GM19468 (cell line): ENCODE measurements around the gene CRNN.
A peak's percentile ranks its signal among the peaks of the same experiment; 100 is the strongest.

Experiments
- ATAC-seq: cut with Tn5 transposase; IDR thresholded peaks from one replicate; pipeline ENCODE4 v1.9.1; 2021; ENCODE audit warnings: mild to moderate bottlenecking, moderate library complexity, moderate number of reproducible peaks; ENCODE audit not compliant: unreplicated experiment; ENCODE audit errors: extremely low read depth

Gene CRNN

DNA sequence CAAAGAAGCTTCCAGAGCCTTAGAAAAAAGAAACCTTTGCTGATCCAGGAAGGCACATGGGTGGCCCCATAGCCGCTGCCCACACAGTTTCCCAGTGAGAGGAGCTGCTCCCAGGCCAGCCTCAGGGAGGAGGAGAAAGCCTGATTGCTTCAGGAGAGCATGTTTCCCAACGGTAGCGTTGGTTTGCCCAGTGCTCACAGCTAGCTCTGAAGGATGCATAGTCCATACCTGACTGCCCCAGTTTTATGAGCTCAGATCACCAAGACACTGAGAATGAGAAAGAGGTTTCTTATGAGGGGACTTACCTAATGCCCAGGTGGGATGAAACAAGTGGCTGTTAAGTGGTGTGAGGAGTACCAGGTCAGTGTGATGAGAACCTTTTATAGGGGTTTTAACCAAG lies at the start of gene CRNN:
CRNN (minus strand) TSS at position 355 of the 400 bp plus-strand sequence. CDS start 2,030 bp downstream, outside the sequence.
- no peak for ATAC-seq

DNA sequence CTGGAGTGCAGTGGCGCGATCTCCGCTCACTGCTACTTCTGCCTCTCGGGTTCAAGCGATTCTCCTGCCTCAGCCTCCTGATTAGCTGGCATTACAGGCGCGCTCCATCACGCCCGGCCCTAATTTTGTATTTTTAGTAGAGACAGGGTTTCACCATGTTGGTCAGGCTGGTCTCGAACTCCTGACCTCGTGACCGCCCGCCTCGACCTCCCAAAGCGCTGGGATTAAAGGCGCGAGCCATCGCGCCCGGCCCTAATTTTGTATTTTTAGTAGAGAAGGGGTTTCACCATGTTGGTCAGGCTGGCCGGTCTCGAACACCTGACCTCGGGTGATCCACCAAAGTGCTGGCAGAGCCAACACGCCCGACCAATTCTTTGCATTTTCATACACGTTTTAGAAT lies 48.6 kb upstream of the CRNN start:
- no peak for ATAC-seq

DNA sequence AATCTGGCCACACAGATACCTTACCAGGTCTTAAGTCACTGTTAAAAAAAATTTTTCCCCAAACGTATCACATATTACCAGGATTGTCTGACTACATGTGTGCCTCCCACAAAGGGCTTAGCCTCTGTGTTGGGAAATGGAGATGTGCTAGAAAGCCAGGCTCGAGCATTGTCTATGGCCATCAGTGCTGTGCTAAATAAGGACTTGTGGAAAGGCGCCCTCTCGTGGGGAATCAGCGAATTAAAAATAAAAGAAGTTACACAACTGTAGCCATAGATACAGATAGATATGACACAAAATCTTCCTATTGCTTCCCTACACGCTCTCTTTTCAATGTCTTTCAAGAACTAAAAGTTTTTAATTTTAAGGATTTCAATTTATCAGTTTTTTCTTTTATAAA lies 47.5 kb upstream of the CRNN start:
- ATAC-seq = no peak

DNA sequence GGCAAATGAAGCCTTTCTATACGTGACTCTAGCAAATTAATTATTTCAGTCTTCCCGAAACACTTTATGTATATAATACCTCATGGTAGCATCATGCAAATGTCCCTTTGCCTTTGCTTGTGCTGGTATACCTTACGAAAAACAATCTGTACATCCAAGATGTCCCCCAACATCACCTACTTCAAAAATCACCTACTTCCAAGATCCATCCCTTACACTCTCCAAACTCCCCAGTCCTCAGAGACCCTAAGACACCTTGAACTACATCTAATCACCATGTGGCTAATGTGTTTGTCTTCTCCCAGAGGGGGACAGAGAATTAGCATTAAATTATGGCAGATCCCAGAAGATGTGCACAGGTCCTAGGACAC lies 46.5 kb upstream of the CRNN start:
- no peak for ATAC-seq

DNA sequence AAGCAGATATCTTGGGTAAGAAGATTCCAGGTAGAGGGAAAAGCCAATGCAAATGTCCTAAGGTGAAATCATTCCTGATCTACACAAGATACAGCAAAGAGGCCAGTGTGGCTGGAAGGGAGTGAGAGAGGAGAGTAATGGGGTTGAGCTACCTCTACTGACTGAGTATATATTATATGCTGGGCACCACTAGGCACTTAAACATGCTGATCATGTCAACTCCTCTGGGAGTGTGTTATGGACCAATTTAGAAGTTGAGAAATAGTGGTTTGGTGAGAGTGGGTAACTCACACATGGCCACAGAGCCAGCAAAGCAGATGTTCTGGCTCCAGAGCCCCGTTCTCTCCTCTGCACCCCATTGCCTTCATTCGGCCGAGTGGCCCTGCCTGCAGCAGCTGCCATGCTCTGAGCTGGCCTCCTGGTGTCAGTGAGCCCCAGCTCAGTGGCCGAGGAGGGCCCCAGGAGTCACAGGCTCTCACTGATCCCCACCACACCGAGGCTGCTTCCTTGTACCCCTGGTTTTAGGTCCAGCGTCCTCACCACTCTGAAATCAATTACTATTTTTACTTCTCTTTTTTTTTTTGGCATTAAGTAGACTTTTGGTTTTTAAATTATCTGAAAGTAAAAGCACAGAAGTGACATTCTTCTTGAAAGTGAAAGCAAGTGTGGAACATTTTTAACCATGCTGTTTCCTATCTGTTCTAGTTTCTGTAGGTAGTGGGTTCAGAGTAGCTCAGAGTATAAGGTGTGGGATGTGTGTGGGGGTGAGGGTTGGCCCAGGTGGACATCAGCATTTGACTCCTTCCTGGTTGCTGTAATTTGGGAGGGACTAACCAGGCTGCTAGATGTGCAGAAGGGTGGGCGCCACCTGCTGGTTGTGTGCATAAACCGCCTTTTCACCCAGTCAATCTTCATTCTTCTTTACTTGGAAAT lies 45.8 kb upstream of the CRNN start:
- peak; percentile 81 for ATAC-seq

DNA sequence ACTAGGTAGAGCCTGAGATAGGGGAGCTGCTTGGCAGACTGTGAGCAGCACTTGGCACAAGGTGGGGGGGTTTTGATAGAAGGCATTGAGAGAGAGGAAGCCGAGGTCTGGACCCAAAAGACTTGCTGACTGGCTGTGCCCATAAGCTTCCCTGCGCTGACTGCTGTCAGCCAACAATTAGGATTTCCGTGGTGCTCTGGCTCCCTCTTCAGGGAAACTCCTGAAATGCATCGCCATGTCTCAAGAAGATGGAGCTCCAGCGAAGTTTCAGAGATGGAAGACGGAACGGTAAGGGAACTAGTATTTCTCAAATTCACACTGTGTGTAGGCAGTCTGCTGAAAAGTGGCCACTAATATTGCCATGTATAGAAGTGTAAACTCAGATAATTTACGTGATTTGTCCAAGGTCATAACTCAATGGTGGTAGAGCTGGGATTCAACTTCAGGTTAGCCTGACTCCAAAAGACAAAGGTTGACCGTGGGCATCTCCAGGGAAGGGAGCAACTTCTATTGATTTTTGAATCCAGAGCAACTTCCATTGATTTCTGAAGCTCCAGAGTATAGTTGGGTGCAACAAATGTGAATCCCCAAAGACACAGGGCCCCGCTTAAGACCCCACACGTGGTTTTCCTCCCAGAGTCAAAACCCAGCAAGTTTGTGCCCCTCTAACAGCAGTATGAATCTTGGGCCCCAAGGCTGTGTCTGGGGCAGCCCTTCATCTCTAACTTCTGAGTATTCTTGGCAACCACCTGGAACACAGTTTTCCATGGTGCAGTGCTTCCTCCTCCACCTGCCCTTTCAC lies 44.5 kb upstream of the CRNN start:
- no peak for ATAC-seq

DNA sequence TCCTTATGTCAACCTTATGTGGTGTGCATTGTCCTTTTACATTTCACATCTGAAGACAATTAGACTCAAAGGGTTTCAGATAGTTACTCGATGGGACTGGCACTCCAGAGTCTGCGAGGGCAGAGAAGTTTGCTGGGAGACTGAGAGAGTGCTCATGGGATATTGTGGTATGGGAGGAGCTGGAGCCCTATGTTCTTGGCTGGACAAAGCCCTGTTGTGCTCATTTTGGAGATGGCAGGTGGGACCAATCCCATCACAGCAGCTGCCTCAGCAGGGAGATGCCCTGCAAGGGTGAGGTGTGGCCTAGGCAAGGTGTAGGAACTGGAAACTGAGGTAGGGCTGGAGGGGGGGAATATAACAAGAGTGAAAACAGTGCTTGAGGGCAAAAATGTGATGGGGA lies 43.5 kb upstream of the CRNN start:
- ATAC-seq = no peak

DNA sequence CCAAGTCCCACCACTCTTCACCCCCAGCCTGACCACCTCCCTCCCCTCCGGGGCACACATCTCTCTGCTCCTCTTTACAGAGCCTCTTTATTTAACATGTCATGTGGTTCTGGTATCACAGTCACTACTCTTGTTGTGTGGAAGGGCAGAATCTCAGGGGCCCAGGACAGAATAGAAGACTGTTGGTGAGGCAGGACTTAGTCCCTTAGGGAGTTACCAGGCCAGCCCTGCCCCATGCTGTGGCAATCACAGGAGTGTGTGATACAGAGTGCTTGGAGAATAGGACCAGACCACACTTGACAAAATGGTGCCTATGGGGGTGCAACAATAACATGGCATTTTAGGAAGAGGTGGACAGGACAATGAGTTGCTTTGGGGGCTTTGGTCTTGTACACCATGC lies 43.0 kb upstream of the CRNN start:
- ATAC-seq = no peak

DNA sequence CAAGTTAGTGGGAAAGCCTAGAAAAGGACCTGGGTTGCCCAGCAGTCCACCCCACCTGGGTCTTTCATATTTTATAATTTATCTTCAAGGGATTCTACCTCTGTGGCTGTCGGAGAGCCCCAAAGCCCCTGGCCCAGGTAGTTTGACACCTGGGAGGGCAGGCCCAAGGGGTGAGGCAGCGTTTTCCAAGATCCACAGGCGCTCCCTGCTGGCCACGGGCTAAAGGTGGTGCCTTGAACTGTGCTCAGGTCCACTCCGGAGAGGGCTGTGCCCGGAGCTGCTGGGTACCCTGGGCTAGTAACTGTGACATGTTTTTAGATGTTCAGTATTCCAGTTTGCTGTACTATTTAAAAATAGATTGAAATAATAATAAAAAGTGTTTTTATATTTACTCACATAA lies 37.2 kb upstream of the CRNN start:
- ATAC-seq = no peak

DNA sequence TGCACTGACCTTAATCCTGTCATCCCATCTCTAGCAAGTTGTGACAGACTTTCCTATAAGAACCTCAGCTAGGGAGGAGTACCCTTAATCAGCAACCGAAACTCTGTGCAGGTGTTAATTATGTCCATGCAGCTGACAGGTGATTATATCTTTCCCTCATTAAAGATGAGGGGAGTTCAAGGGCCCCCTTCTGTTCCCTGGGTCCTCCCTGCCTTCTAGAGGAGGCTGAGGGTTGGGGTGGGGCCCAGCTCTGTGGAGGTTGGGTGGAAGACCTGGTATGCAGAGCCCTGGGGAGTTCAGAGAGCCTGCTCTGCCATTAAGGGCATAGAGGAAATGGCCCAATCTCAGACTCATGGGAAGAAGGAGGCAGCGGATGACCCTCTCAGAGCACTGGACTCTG lies 35.6 kb upstream of the CRNN start:
- ATAC-seq = no peak

DNA sequence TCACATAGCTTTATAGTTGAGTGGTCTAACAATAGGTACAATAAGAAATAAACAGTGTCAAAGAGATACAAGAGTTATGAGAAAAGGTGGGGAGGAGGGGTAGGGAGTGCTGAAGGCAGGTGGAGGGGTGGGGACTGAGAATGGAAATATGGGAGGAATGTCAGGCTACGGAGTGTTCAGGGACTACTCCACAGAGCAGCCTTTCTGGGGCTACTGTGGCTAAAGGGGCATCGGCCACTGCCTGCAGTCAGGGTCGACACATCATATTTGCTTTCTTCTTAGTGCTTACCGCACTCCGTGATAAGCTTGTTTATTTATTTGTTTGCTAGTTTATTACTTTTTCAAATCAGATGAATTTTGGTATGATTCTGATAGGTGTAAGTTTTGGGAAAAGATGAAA lies 34.4 kb upstream of the CRNN start:
- ATAC-seq = no peak

DNA sequence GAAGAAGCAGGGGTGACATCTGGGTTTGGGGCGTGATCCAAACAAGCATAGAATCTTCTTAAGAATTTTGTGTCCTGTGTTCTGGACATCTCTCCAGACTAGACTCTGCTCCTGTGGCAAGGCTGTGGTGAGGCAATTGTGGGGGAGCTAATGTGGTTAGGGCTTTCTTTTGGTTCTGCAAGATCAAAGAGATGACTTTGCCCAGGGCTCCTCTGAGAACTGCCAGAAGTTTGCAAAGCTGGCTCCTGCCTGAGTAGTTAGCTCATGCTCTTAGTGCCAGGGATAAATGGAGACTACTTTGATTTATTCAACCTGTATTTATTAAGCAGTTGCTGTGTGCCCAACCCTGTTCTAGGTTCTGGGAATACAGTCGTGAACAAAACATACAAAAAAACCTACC lies 34.0 kb upstream of the CRNN start:
- no peak for ATAC-seq

DNA sequence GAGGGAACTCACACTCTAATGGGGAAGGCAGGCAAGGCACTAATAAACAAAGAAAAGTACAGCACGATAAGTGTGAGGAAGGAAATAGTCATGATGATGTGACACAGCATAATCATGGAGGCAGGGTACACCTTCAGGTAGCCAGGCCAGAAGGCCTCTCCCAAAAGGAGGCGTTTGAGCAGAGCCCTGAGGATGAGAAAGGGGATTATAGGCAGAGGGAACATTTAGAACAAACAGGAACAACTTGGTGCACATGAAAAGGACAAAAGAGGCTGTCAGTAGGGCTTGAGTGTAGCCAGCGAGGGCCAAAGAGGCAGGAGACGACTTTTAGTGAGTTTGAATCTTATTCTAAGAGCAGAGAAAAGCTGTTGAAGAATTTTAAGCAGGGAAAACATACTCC lies 33.4 kb upstream of the CRNN start:
- no peak for ATAC-seq

DNA sequence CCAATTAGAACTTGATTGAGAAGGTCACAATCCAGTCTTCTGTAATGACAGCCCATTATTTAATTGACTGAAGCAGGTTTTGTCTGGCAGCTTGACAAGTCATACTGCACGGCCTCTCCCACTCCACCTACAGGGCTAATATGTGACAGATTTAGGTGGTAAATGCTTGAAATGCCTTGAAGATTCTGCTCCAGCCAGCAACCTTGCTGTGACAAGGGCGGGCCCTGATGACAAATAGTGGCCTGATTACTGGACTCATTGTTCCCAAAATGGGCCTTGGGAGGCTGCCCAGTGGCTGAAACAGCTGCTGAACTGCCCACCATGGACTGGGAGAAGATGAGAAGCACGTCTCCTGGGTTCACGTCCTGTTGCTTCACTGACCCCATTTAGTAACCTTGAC lies 30.0 kb upstream of the CRNN start:
- ATAC-seq = no peak

DNA sequence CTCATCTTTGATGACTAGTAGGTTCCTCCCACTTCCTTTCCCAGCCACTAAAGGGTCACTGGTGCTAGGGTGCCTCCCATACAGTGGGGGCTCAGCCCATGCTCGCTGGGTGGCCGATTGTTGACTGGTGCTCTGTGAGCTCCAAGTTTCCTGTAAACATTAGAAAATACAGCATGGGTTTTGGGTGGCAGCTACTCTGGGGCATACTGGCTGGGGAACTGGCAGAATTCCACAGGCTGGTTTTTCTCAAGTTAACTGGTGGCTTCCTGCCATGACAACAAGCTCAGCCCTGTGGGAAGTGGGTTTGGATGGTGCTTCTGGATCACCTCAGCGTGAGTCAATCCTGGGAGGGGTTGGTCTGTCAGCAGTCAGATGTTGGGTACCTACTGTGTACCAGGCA lies 28.7 kb upstream of the CRNN start:
- no peak for ATAC-seq

DNA sequence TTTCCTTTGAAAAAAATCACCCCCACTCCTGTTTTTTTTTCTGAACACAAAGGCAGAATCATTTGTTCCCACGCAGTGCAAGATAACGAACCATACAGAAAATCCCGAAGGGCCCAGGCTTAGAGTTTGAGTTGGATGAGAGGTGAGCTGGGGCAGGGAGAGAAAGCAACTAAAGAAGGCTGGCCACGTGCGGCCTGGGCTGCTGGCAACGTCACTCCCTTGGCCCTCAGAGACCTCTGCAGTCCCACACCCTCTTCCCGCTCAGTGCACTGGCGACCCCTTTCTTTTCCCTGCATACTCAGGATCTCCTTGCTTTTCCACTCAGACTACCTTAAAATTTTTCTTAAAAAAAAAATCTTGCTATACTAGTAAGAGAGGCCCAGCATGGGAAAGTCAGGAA lies 28.2 kb upstream of the CRNN start:
- no peak for ATAC-seq

DNA sequence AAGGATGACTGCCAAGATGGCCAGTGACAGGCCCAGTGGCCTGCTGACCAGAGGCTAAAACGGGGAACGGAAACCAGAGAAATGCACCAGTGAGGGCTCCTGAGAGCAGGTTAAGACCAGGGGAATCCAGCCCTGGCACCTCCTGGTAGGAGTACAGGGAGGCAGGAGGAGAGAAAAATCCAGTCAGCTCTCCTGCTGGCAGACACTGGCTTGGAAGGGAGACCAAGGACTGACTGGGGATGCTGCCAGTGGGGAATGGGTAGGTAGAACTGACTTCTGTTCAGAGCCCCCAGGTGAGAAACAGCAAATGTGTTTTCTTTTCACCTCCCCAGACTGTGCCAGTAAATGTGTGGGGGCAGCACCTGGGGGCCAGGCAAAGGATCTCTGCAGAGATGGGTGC lies 27.7 kb upstream of the CRNN start:
- no peak for ATAC-seq

DNA sequence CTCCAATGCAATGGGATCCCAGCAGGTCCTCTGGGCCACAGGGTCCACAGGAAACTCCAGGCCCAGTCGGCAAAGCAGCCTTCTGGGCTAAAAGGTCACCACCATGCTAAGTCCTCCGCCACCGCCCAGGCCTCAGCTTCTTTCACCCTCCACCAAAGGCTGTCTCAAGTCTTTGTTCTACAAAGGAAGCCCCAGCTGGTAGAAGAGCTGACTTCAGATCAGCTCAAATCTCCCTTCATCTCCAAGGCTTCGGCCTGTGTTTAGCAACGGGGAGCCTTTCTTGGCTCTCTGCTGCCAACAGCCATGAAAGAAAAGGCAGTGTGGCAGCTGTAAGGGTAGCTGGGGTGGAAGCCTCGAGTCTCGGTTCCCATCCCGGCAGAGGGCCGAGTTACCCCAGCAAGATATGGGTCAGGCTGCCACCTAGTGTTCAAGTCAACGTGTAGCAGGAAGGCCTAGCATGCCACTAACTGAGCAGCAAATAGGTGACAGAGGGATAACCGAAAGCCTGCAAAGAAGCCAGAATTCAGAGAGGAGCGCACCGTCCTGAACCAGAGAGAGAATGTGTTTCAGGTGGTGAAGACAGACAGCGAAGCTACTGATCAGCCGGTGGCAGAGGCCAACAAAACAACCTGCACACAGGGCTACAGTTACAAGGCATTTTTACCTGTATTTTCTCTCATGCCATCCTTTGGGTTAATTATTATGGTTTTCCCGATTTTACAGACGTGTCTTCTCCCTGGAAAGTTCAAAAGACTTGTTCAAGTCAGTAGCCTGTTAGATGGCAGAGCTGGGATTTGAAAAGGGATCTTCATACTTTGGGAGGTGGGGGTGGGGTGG lies 26.8 kb upstream of the CRNN start:
- peak; percentile 70 for ATAC-seq

DNA sequence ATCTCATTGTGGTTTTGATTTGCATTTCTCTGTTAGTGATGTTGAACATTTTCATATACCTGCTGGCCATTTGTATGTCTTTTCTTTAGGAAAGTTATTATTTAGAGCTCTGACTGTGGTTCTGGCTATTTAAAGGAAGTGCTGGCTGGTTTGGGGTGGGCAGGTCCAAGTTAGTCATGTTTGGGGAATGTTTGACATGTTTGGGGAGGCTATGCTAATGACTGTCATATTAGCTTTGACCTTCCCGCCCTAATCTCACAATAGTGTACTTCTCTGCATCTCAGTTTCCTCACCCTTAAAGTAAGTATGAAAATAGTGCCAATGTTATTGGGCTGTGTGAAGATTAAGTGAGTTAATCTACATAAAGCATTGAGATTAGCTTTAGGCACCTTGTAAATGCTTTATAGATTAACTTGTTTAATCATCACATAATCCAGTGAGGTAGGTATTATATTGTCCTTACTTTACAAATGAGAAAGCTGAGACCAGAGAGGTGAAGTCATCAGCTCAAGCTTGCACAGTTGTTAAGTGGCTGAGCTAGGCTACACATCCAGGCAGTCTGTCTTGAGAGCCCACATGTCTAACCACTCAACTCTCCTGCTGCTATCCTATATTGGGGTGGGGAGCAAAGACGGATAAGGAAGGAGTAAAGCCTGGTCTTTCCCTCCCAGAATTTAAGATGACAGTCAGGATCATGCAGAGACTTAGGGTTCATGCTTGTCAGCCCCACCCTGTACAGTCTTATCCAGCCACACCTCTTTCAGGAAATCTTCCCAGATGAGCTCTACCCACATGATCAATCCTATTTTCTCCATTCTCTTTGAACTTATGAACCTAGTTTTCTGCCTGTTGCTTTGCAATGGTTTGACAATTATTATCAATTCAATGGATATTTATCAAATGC lies 22.8 kb upstream of the CRNN start:
- ATAC-seq = no peak

DNA sequence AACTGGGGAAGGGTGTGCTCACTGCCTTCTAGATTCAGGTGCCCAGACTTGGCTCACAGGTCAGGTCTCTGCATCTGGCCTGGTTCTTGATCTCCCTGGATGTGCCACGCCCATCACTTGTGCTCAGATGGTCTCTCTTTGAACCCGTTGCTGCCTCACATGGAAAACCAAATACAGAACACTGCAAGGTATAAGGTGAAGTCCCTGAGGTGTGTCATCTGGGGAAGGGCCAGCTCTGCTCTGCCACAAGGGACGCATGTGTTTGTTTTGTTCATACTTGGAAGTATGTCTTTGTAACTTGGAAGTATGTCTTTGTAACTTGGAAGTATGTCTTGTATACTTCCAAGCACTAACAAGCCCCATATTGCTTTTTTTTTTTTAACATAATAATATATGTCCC lies 13.4 kb upstream of the CRNN start:
- no peak for ATAC-seq
